GM12891 (cell line): ENCODE data around the gene TSPO2.

ENCODE experiments used
- POLR2A ChIP-seq: IDR thresholded peaks from 2 replicates; pipeline ENCODE4 v1.6.1; 2011; ENCODE audit warnings: low read depth, low read length, control low read depth
- POLR2AphosphoS5 ChIP-seq: IDR thresholded peaks from 2 replicates; pipeline ENCODE4 v1.6.1; 2011; ENCODE audit warnings: low read depth, low read length, control low read depth
- TAF1 ChIP-seq: IDR thresholded peaks from 2 replicates; pipeline ENCODE4 v1.6.1; 2011; ENCODE audit warnings: low read depth, low read length, control low read depth

DNA sequence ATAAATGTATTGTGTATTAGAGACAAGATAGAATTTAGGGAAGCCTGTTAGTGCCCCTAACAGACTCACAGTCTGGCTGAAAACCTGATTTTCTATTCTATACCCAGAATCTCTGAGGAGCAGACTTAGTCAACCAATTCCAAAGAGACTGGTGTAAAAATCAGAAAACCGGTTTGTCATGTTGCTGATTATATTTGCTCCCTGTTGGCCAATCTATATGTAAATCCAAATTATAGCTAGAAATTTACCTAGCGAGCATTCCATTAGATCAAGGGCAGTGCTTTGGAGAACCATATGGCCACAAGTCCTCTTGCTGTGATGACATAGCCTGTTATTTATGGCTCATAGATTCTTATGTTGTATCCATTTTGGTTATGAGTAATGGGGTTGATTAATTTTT is 35.3 kb downstream of the TSPO2 start:
- TF ChIP-seq POLR2A (no peak), POLR2AphosphoS5 (no peak), TAF1 (no peak)
